K562 (cell line): ENCODE measurements around the gene BCKDHB. TPM values are rescaled to one million over a fixed set of nuclear protein-coding genes. Genes with fewer than 3 reads are reported as not detected.
"Not testable (repeated sequence)": the region's sequence is repeated elsewhere in the genome, so short reads cannot be mapped to it uniquely, and the experiment has no call there.

Experiments used
- ATAC-seq: fragments of 200-7000 bp; cut with Tn5 transposase; 3 replicates; pipeline ENCODE4 v1.9.1; 2020; ENCODE audit warnings: moderate library complexity
- BruUV-seq: library from RNA; stranded (reverse); fragments of 400-500 nt; replicated peaks from 2 replicates; lab custom pipeline; 2021; lab: Mats Ljungman, UMichigan
- CTCF ChIA-PET: fragments of 300-600 bp; formaldehyde crosslinking; extraction: SDS; loops from one replicate; lab custom pipeline; 2021; ENCODE audit warnings: low intra/inter-chr PET ratio; lab: Yijun Ruan, JAX
- POLR2A ChIA-PET: fragments of 300-600, 350-650 bp; sonication (Branson Sonifier 250); formaldehyde crosslinking; extraction: SDS; loops from one replicate; lab custom pipeline; 2021; ENCODE audit warnings: antibody characterized with exemption, inconsistent platforms; lab: Yijun Ruan, JAX
- DNase-seq, 4 experiments: peaks; one replicate each; pipeline versions ENCODE4 v3.0.0 to v3.0.0-alpha.2; 2011 to 2018; ENCODE audit warnings: low spot score in 3 of 4, mixed read lengths in 3 of 4; ENCODE audit errors: extremely low read depth in 1 of 4
- FAIRE-seq: peaks from 2 replicates; lab custom pipeline; 2011; peaks lifted over from hg19 to GRCh38; lab: Jason Lieb, UNC
- H2AFZ ChIP-seq: 2 replicates; pipeline ENCODE4 v1.6.0; 2011; ENCODE audit warnings: low read depth, low read length, control low read depth, inconsistent platforms
- H3K27ac ChIP-seq: fragments of 200-600 bp; 3 replicates; pipeline ENCODE4 v1.8.0; 2011; ENCODE audit warnings: low read depth, mild to moderate bottlenecking, control low read depth, inconsistent platforms, low read length, moderate library complexity, mixed read lengths; ENCODE audit errors: extremely low read depth
- H3K27me3 ChIP-seq, 2 experiments: fragments of 300-600 bp in 1 of 2; 2 replicates in 1 of 2; 3 replicates in 1 of 2; pipeline versions ENCODE4 v1.6.0 to v1.8.0; 2011; ENCODE audit warnings: inconsistent platforms in 2 of 2, low read length in 2 of 2, mild to moderate bottlenecking in 1 of 2, mixed read lengths in 1 of 2, moderate library complexity in 1 of 2; ENCODE audit not compliant: control insufficient read depth in 2 of 2, insufficient read depth in 2 of 2
- H3K36me3 ChIP-seq: fragments of 300-600 bp; 3 replicates; pipeline ENCODE4 v1.8.0; 2011; ENCODE audit warnings: mild to moderate bottlenecking, low read length, inconsistent platforms; ENCODE audit not compliant: control insufficient read depth, insufficient read depth
- H3K4me1 ChIP-seq, 2 experiments: fragments of 200-600 bp in 1 of 2; replicated peaks in 1 of 2; 2 replicates in 1 of 2; 3 replicates in 1 of 2; pipeline versions ENCODE4 v1.5.1 to v1.8.0; 2011; ENCODE audit warnings: inconsistent platforms in 2 of 2, low read length in 2 of 2, mild to moderate bottlenecking in 1 of 2, mixed read lengths in 1 of 2, moderate library complexity in 1 of 2; ENCODE audit not compliant: control insufficient read depth in 2 of 2, insufficient read depth in 2 of 2
- H3K4me2 ChIP-seq: 2 replicates; pipeline ENCODE4 v1.6.1; 2011; ENCODE audit warnings: low read length, control low read depth, inconsistent platforms, mixed read lengths; ENCODE audit not compliant: insufficient read depth
- H3K4me3 ChIP-seq: fragments of 200-600 bp; sonication (generic), shearing (Covaris generic); 2 replicates; pipeline ENCODE4 v1.5.1; 2016; ENCODE audit warnings: control low read depth, inconsistent platforms
- H3K79me2 ChIP-seq: fragments of 200-600 bp; 3 replicates; pipeline ENCODE4 v1.8.0; 2011; ENCODE audit warnings: low read length, inconsistent platforms; ENCODE audit not compliant: control insufficient read depth, insufficient read depth
- H3K9ac ChIP-seq, 2 experiments: 2 replicates each; pipeline versions ENCODE4 v1.6.0 to v1.6.1; 2011; ENCODE audit warnings: low read depth in 2 of 2, low read length in 2 of 2, control low read depth in 1 of 2, inconsistent platforms in 1 of 2, mild to moderate bottlenecking in 1 of 2, mixed read lengths in 1 of 2; ENCODE audit not compliant: insufficient read depth in 1 of 2
- H3K9me1 ChIP-seq: one replicate; pipeline ENCODE4 v1.6.0; 2011; ENCODE audit warnings: inconsistent platforms, mild to moderate bottlenecking, low read length, moderate library complexity; ENCODE audit not compliant: control insufficient read depth, insufficient read depth
- H3K9me3 ChIP-seq: replicated peaks from 2 replicates; pipeline ENCODE4 v1.5.1; 2011; ENCODE audit warnings: low read depth, low read length, inconsistent platforms; ENCODE audit not compliant: control insufficient read depth, insufficient read depth
- H4K20me1 ChIP-seq: replicated peaks from 2 replicates; pipeline ENCODE4 v1.6.1; 2011; ENCODE audit warnings: low read length, inconsistent platforms, mixed read lengths; ENCODE audit not compliant: control insufficient read depth, insufficient read depth
- ID3 ChIP-seq, 2 experiments: fragments of 250-450 bp in 1 of 2; fragments of 450-650 bp in 1 of 2; sonication (Bioruptor Pico) in 1 of 2; IDR thresholded peaks; 2 replicates each; pipeline versions ENCODE4 v1.6.1 to v1.8.0; 2016 to 2021; ENCODE audit warnings: mild to moderate bottlenecking in 2 of 2, moderate library complexity in 2 of 2, missing compliant biosample characterization in 1 of 2, missing genetic modification characterization in 1 of 2
- NR2C1 ChIP-seq, 2 experiments: fragments of 450-650 bp; IDR thresholded peaks; 2 replicates each; pipeline ENCODE4 v1.6.1; 2017; ENCODE audit warnings: mild to moderate bottlenecking in 2 of 2, antibody characterized with exemption in 1 of 2, inconsistent platforms in 1 of 2, missing compliant biosample characterization in 1 of 2, missing genetic modification characterization in 1 of 2
- NR2C2 ChIP-seq, 2 experiments: fragments of 200-800 bp in 1 of 2; sonication (Bioruptor generic) in 1 of 2; sonication (generic) in 1 of 2; formaldehyde crosslinking in 1 of 2; IDR thresholded peaks; 2 replicates each; pipeline versions ENCODE4 v1.6.1 to v1.8.0; 2016 to 2022; ENCODE audit warnings: mild to moderate bottlenecking in 1 of 2, missing compliant biosample characterization in 1 of 2, missing genetic modification characterization in 1 of 2, missing genetic modification reagents in 1 of 2
- TRIM24 ChIP-seq, 2 experiments: fragments of 450-650 bp; IDR thresholded peaks; 2 replicates each; pipeline ENCODE4 v1.6.1; 2016
- ZNF445 ChIP-seq: fragments of 250-450 bp; sonication (Bioruptor Pico); IDR thresholded peaks from 2 replicates; pipeline ENCODE4 v1.4.0; 2020; ENCODE audit warnings: low read depth, mild to moderate bottlenecking, moderate library complexity
- WGBS: fragments of 100-300 bp; shearing (Covaris generic); methylation state at CpG from one replicate; pipeline ENCODE4 v1.1.6; 2016; ENCODE audit warnings: low coverage, mixed read lengths; ENCODE audit not compliant: insufficient coverage; ENCODE audit errors: missing lambda C conversion rate; 5-methylcytosine and 5-hydroxymethylcytosine counted together
- in situ Hi-C: fragments of 300-500 bp; cut with MboI; formaldehyde crosslinking; loops from 4 replicates; pipeline ENCODE4 v1.15.0; 2018; ENCODE audit warnings: inconsistent platforms, mixed read lengths
- intact Hi-C: fragments of 100-400 bp; cut with micrococcal nuclease; formaldehyde crosslinking; loops from 2 replicates; pipeline ENCODE4 v1.14.2; 2022
- polyA plus RNA-seq, 8 experiments: library from polyadenylated mRNA; depleted of rRNA in 4 of 8; stranded (reverse) in 5 of 8; unstranded in 3 of 8; fragments of >200 nt; fragmentation: Nextera tagmentation in 2 of 8; fragmentation: Illumina TruSeq in 1 of 8; extraction: Ambion mirVana in 2 of 8; extraction: Trizol in 1 of 8; gene quantifications; 2 replicates each; pipeline versions ENCODE4 v1.2.1 to v1.2.3, GENCODE V29; 2011 to 2014; ENCODE audit warnings: inconsistent platforms in 1 of 8, missing spikeins in 1 of 8
- total RNA-seq, 7 experiments: library from RNA; depleted of rRNA in 6 of 7; stranded (reverse); fragments of >200 nt in 6 of 7; fragmentation: Illumina TruSeq in 2 of 7; extraction: Trizol in 2 of 7; gene quantifications; 2 replicates each; pipeline versions ENCODE4 v1.2.1 to v1.2.3, GENCODE V29; 2011 to 2021; ENCODE audit warnings: low replicate concordance in 1 of 7

The BCKDHB gene
- total and polyA plus RNA-seq, 9 of the 15 experiments (the other 6 are each of a cell fraction or from before 2014, with no cell fraction given): 4.1 to 23.7 (median 7.5) TPM

- intact Hi-C loops; H3K27ac ChIP-seq; DNase-seq; BruUV-seq; H2AFZ ChIP-seq; H3K79me2 ChIP-seq; H3K9ac ChIP-seq; H3K4me3 ChIP-seq; in situ Hi-C loops; H3K4me2 ChIP-seq; H4K20me1 ChIP-seq; POLR2A ChIA-PET; H3K27me3 ChIP-seq; ATAC-seq; H3K9me3 ChIP-seq; FAIRE-seq; H3K4me1 ChIP-seq; H3K36me3 ChIP-seq; H3K9me1 ChIP-seq; CTCF ChIA-PET; TF ChIP-seq NR2C1 (tag; IDR thresholded peaks at IDR 0.05); ID3 (CRISPR knock-in tag; IDR thresholded peaks at IDR 0.05); NR2C2 (CRISPR knock-in tag; IDR thresholded peaks at IDR 0.05): not testable (repeated sequence)
- WGBS: 31% methylated on average over 4 of the region's 4 CpGs
- TF ChIP-seq NR2C1 (IDR thresholded peaks at IDR 0.05) (peak; percentile 46; the same call in 1 of the 2 replicates), ZNF445 (CRISPR knock-in tag) (peak; percentile 82; the same call in 1 of the 2 replicates), ID3 (tag; IDR thresholded peaks at IDR 0.05) (peak; percentile 80), TRIM24 (IDR thresholded peaks at IDR 0.05) (0 out of 4 replicates have a peak, but pooled peaks of 1 of the 2 experiments have one; percentile 18), NR2C2 (tag; IDR thresholded peaks at IDR 0.05) (peak; percentile 27; the same call in 1 of the 2 replicates)
Measured at GRCh38 chr6:80294531-80294930, 188.1 kb downstream of the BCKDHB start.
